ENCODE data around the gene LAMA2.

- no peak for TF ChIP-seq GATA3 (IDR thresholded peaks at IDR 0.05; ENCODE audit: low read depth, low read length)
- TF ChIP-seq GATA2 (IDR thresholded peaks at IDR 0.05; ENCODE audit: low read depth, low read length), result no peak
These were observed 619.1 kb downstream of the LAMA2 start for GRCh38 chr6:129501740-129502660.

Data from SH-SY5Y (cell line).